ENCODE data around the gene MPIG6B.

DNA sequence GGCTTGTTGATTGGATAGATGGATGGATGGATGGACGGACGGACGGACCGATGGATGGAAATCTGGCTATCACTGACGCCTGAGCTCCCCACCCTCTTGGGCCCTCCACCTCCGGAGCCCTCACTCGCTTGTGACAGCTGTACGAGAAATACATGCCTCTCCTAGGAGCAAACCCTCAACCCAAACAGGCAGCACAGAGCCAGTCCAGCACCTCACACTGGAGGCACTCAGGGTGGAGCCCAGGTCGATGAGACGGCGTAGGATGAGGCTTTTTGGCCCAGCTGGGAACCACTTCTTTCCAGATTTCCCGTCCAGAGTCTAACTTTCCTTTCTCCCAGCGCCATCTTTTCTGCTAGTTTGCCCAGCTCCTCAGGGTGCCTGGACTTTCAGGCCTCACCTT, 39.6 kb upstream of the MPIG6B start:
- TF ChIP-seq, protein P1, sequence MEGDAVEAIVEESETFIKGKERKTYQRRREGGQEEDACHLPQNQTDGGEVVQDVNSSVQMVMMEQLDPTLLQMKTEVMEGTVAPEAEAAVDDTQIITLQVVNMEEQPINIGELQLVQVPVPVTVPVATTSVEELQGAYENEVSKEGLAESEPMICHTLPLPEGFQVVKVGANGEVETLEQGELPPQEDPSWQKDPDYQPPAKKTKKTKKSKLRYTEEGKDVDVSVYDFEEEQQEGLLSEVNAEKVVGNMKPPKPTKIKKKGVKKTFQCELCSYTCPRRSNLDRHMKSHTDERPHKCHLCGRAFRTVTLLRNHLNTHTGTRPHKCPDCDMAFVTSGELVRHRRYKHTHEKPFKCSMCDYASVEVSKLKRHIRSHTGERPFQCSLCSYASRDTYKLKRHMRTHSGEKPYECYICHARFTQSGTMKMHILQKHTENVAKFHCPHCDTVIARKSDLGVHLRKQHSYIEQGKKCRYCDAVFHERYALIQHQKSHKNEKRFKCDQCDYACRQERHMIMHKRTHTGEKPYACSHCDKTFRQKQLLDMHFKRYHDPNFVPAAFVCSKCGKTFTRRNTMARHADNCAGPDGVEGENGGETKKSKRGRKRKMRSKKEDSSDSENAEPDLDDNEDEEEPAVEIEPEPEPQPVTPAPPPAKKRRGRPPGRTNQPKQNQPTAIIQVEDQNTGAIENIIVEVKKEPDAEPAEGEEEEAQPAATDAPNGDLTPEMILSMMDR (IDR thresholded peaks at IDR 0.05), result no peak
- TF ChIP-seq ZFX (IDR thresholded peaks at IDR 0.05; ENCODE audit: borderline replicate concordance), result no peak

All from 22Rv1 (cell line).